ENCODE measurements around the gene PCDHB2.
"Not testable (repeated sequence)": the region's sequence is repeated elsewhere in the genome, so short reads cannot be mapped to it uniquely, and the experiment has no call there.

The PCDHB2 gene

GRCh38 chr5:141105350-141105749 lies 10.9 kb downstream of the PCDHB2 start:
- no peak overlapping the region for H3K4me3 Mint-ChIP-seq
- no peak for DNase-seq
- peaks cover 0 to 3% of the 10 kb centered on the region in 2 donors for H3K4me1 Mint-ChIP-seq
- ATAC-seq (replicated peaks) = no peak
- H3K9me3 Mint-ChIP-seq = peaks cover 3 to 7% of the 10 kb centered on the region in 2 donors
- H3K27me3 Mint-ChIP-seq = peaks cover 7 to 16% of the 10 kb centered on the region in 2 donors
- H3K36me3 Mint-ChIP-seq = peaks cover 0 to 2% of the 10 kb centered on the region in 2 donors
- no peak overlapping the region for H3K27ac Mint-ChIP-seq

- Mint-ChIP-seq H3K4me1 (no peaks in the 10 kb centered on the region), H3K4me3 (no peak overlapping the region), H3K9me3 (peaks cover 21 to 28% of the 10 kb centered on the region in 2 donors), H3K36me3 (peaks cover under 1 to 10% of the 10 kb centered on the region in 2 donors), H3K27ac (no peak overlapping the region), H3K27me3 (peaks cover 18 to 26% of the 10 kb centered on the region in 2 donors)
- DNase-seq = no peak
- no peak for ATAC-seq (replicated peaks)
Measured at GRCh38 chr5:141119250-141119649, 24.8 kb downstream of the PCDHB2 start.

- Mint-ChIP-seq H3K36me3 (peaks cover 0 to 5% of the 10 kb centered on the region in 2 donors), H3K9me3 (peaks cover 3 to 14% of the 10 kb centered on the region in 2 donors), H3K27me3 (peaks cover 18 to 24% of the 10 kb centered on the region in 2 donors), H3K4me1 (no peaks in the 10 kb centered on the region), H3K4me3 (no peak within 1 kb of the TSS), H3K27ac (no peak within 1 kb of the TSS)
- no peak for DNase-seq
- no peak for ATAC-seq (replicated peaks)
Measured at GRCh38 chr5:141121563-141121962, 27.1 kb downstream of the PCDHB2 start, which contains the start of gene PCDHB4. Gene PCDHB4 (plus strand): TSS chr5:141121818. CDS start chr5:141121999, 181 bp downstream.

- H3K27ac Mint-ChIP-seq = no peak overlapping the region
- H3K36me3 Mint-ChIP-seq = peaks cover 0 to 3% of the 10 kb centered on the region in 2 donors
- H3K4me3 Mint-ChIP-seq = no peak overlapping the region
- DNase-seq = no peak
- H3K27me3 Mint-ChIP-seq = peaks cover 18 to 24% of the 10 kb centered on the region in 2 donors
- no peak for ATAC-seq (replicated peaks)
- no peaks in the 10 kb centered on the region for H3K4me1 Mint-ChIP-seq
- peaks cover 0 to 11% of the 10 kb centered on the region in 2 donors for H3K9me3 Mint-ChIP-seq
Measured at GRCh38 chr5:141121985-141122384, 27.6 kb downstream of the PCDHB2 start.

- Mint-ChIP-seq H3K9me3 (peaks cover 0 to 11% of the 10 kb centered on the region in 2 donors), H3K27me3 (peaks cover 22 to 30% of the 10 kb centered on the region in 2 donors)
- H3K4me1 Mint-ChIP-seq; H3K27ac Mint-ChIP-seq; ATAC-seq (replicated peaks); H3K36me3 Mint-ChIP-seq; H3K4me3 Mint-ChIP-seq; DNase-seq: not testable (repeated sequence)
Measured at GRCh38 chr5:141123396-141124135, 29.2 kb downstream of the PCDHB2 start.

GRCh38 chr5:141127305-141127704 lies 32.9 kb downstream of the PCDHB2 start:
- Mint-ChIP-seq H3K27me3 (peaks cover 16 to 22% of the 10 kb centered on the region in 2 donors), H3K4me3 (no peak overlapping the region), H3K9me3 (peaks cover under 1 to 10% of the 10 kb centered on the region in 2 donors), H3K4me1 (no peaks in the 10 kb centered on the region), H3K36me3 (peaks cover 0 to 3% of the 10 kb centered on the region in 2 donors), H3K27ac (no peak overlapping the region)
- no peak for ATAC-seq (replicated peaks)
- DNase-seq = no peak

- DNase-seq (no peak), ATAC-seq (replicated peaks) (no peak)
- H3K36me3 Mint-ChIP-seq = peaks cover 7 to 10% of the 10 kb centered on the region in 2 donors
- peaks cover 18 to 22% of the 10 kb centered on the region in 2 donors for H3K9me3 Mint-ChIP-seq
- H3K27me3 Mint-ChIP-seq = peaks cover 10 to 40% of the 10 kb centered on the region in 2 donors
- no peak within 1 kb of the TSS for H3K27ac Mint-ChIP-seq
- peak within 1 kb of the TSS; percentile 11 to 50 for H3K4me3 Mint-ChIP-seq
- peaks cover 6 to 8% of the 10 kb centered on the region in 2 donors for H3K4me1 Mint-ChIP-seq
Measured at GRCh38 chr5:141135030-141135717, 40.8 kb downstream of the PCDHB2 start, which contains the start of gene PCDHB5. Gene PCDHB5 (plus strand): TSS chr5:141135206. CDS start chr5:141135435, 229 bp downstream.

GRCh38 chr5:141135718-141136266 lies 41.4 kb downstream of the PCDHB2 start:
- H3K27ac Mint-ChIP-seq = no peak overlapping the region
- H3K27me3 Mint-ChIP-seq = peaks cover 10 to 35% of the 10 kb centered on the region in 2 donors
- H3K9me3 Mint-ChIP-seq = peaks cover 18 to 22% of the 10 kb centered on the region in 2 donors
- no peak for DNase-seq
- peaks cover 7 to 10% of the 10 kb centered on the region in 2 donors for H3K36me3 Mint-ChIP-seq
- no peak for ATAC-seq (replicated peaks)
- H3K4me3 Mint-ChIP-seq = no peak overlapping the region
- H3K4me1 Mint-ChIP-seq = peaks cover 6 to 8% of the 10 kb centered on the region in 2 donors

GRCh38 chr5:141137346-141137745 lies 42.9 kb downstream of the PCDHB2 start:
- peaks cover 7 to 10% of the 10 kb centered on the region in 2 donors for H3K36me3 Mint-ChIP-seq
- not testable (repeated sequence) for H3K27ac Mint-ChIP-seq

More at GRCh38 chr5:141137346-141137745, 42.9 kb downstream of the PCDHB2 start:
- not testable (repeated sequence) for H3K4me1 Mint-ChIP-seq; DNase-seq; ATAC-seq (replicated peaks); H3K4me3 Mint-ChIP-seq
- peaks cover 17 to 21% of the 10 kb centered on the region in 2 donors for H3K9me3 Mint-ChIP-seq
- H3K27me3 Mint-ChIP-seq = peaks cover 16 to 41% of the 10 kb centered on the region in 2 donors

Data from stimulated activated naive B cell treated with anti-CD40 and anti-IgM and Interleukin-4, amounts not matched to agents 10 μg/mL and 1 μg/mL and 100 μg/mL, for 72 hours (primary cell).